ENCODE data around the gene RELN. TPM values are rescaled to one million over a fixed set of nuclear protein-coding genes. Genes with fewer than 3 reads are reported as not detected.
A peak's percentile ranks its signal among the peaks of the same experiment; 100 is the strongest.

RELN gene
- total and polyA plus RNA-seq, 9 of the 15 experiments (the other 6 are each of a cell fraction or from before 2014, with no cell fraction given), result 12.9 to 43.2 (median 18.1) TPM

GRCh38 chr7:103613655-103614642, 375.5 kb downstream of the RELN start (continued):
- TF ChIP-seq NBN (IDR thresholded peaks at IDR 0.05; ENCODE audit: low read depth) (no peak), BRD9 (IDR thresholded peaks at IDR 0.05; ENCODE audit: low read depth, partially characterized antibody) (no peak), NR0B1 (IDR thresholded peaks at IDR 0.05; ENCODE audit: partially characterized antibody) (no peak), ZBTB17 (CRISPR knock-in tag; IDR thresholded peaks at IDR 0.05) (no peak), SRF (CRISPR knock-in tag; IDR thresholded peaks at IDR 0.05) (no peak), TAF15 (IDR thresholded peaks at IDR 0.05; ENCODE audit: low read depth, low read length) (no peak), STAG1 (CRISPR knock-in tag; IDR thresholded peaks at IDR 0.05; ENCODE audit: borderline replicate concordance) (no peak), U2AF2 (optimal IDR thresholded peaks at IDR 0.05; ENCODE audit: low read depth, low read length) (no peak), ZNF780A (CRISPR knock-in tag; IDR thresholded peaks at IDR 0.05) (no peak), RFX1 (IDR thresholded peaks at IDR 0.05) (no peak), ZNF75A (CRISPR knock-in tag; IDR thresholded peaks at IDR 0.05) (no peak), PHF20 (IDR thresholded peaks at IDR 0.05; ENCODE audit: partially characterized antibody) (no peak), ZNF197 (CRISPR knock-in tag; IDR thresholded peaks at IDR 0.05; ENCODE audit: low read depth) (0 out of 2 replicates have a peak, but pooled peaks have one; percentile 62), MTA1 (IDR thresholded peaks at IDR 0.05; ENCODE audit: borderline replicate concordance) (no peak), FOXM1 (IDR thresholded peaks at IDR 0.05; ENCODE audit: low read depth) (no peak), FOXM1 (CRISPR knock-in tag; IDR thresholded peaks at IDR 0.05; ENCODE audit: low read depth) (no peak), SMC3 (conservative IDR thresholded peaks at IDR 0.05; ENCODE audit: insufficient read depth, low read depth, low read length) (peak; percentile 47; the same call in 1 of the 2 replicates), GATA2 (CRISPR knock-in tag; IDR thresholded peaks at IDR 0.05) (no peak), ELK3 (CRISPR knock-in tag; IDR thresholded peaks at IDR 0.05) (0 out of 2 replicates have a peak, but pooled peaks have one; percentile 37), CEBPG (CRISPR knock-in tag; IDR thresholded peaks at IDR 0.05) (no peak), CEBPG (tag; conservative IDR thresholded peaks at IDR 0.05 in 1 of 2, IDR thresholded peaks at IDR 0.05 in 1 of 2) (0 out of 4 replicates have a peak, but pooled peaks of 1 of the 2 experiments have one; percentile 28), LARP7 (IDR thresholded peaks at IDR 0.05) (no peak), TOE1 (IDR thresholded peaks at IDR 0.05; ENCODE audit: borderline replicate concordance) (no peak), TOE1 (CRISPR knock-in tag; IDR thresholded peaks at IDR 0.05; ENCODE audit: borderline replicate concordance, low read depth) (no peak), RAD21 (CRISPR knock-in tag; conservative IDR thresholded peaks at IDR 0.05 in 1 of 2, IDR thresholded peaks at IDR 0.05 in 1 of 2) (peak; percentile 46 to 73), ETV5 (CRISPR knock-in tag; IDR thresholded peaks at IDR 0.05; ENCODE audit: low read depth) (no peak), HDAC3 (IDR thresholded peaks at IDR 0.05; ENCODE audit: borderline replicate concordance, partially characterized antibody) (no peak), ZZZ3 (IDR thresholded peaks at IDR 0.05) (no peak)
